Right atrium auricular region (tissue), 2 donors: ENCODE data around the gene PRDM11. TPM values are rescaled to one million over a fixed set of nuclear protein-coding genes. Genes with fewer than 3 reads are reported as not detected.

Source experiments
- DNase-seq: peaks from one replicate; pipeline ENCODE4 v3.0.0-alpha.2; 2019; ENCODE audit warnings: low spot score
- H3K27ac ChIP-seq, 2 donors: fragments of 200-600 bp; sonication (generic); 1 replicate in 1 of 2; 2 replicates in 1 of 2; pipeline ENCODE4 v1.5.1; 2016 to 2019
- H3K27me3 ChIP-seq, 2 donors: fragments of 200-600 bp; sonication (generic); one replicate each; pipeline versions ENCODE4 v1.5.1 to v1.6.0; 2017 to 2019
- H3K36me3 ChIP-seq: fragments of 200-600 bp; sonication (generic); one replicate; pipeline ENCODE4 v1.5.1; 2016
- H3K4me1 ChIP-seq, 2 donors: fragments of 200-600 bp; sonication (generic); one replicate each; pipeline versions ENCODE4 v1.5.1 to v1.6.0; 2017 to 2019
- H3K4me3 ChIP-seq, 2 donors: fragments of 200-600 bp; sonication (generic); 1 replicate in 1 of 2; 2 replicates in 1 of 2; pipeline ENCODE4 v1.5.1; 2017 to 2019; ENCODE audit warnings: mild to moderate bottlenecking in 1 of 2, moderate library complexity in 1 of 2
- H3K9me3 ChIP-seq, 2 donors: fragments of 200-600 bp; sonication (generic); one replicate each; pipeline ENCODE4 v1.5.1; 2019
- total RNA-seq, 2 donors: library from RNA; depleted of rRNA; stranded (reverse); fragments of >200 nt; gene quantifications; one replicate each; pipeline ENCODE4 v1.1.0, GENCODE V29; 2016
- TF ChIP-seq, protein P1 (sequence below), 2 donors: fragments of 200-600 bp; sonication (generic); IDR thresholded peaks; one replicate each; pipeline ENCODE4 v1.5.1; 2019; ENCODE audit warnings: antibody characterized with exemption in 2 of 2

The PRDM11 gene
- total RNA-seq, 2 donors from 2014 or later = 13.5 to 27.6 TPM

DNA sequence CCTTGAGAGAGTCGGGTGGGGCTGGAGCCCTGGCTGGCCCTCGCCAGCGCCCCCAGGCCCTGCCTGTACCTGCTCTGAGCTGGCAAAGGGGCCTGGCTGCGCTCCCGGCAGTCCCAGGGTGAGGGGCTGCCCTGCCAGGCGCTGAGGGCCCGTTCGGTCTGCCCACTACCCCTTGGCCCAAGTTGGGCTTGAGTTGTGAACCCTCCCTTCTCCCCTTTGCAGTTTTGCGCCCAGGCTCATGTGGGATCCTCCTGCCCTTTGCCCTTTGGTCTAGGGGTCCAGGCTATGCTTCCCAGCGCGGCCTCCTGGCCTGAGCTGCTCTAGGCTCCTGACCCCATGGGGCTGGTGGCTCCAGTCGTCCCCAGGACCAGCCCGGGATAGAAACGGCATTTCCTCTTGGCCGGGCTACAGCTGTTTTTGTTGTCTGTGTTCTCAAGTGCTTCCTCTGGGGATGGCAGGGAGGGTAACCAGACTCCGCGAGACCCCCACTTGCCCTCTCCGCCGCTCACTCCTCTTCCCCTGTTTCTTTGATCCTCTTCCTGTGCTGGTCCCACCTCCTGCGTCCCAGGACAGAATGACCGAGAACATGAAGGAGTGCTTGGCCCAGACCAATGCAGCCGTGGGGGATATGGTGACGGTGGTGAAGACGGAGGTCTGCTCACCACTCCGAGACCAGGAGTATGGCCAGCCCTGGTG is 34.9 kb downstream of the PRDM11 start:
- H3K9me3 ChIP-seq = no peaks in the 10 kb centered on the region
- peak overlapping the region; percentile 92 to 93 for H3K27ac ChIP-seq
- TF ChIP-seq, protein P1, sequence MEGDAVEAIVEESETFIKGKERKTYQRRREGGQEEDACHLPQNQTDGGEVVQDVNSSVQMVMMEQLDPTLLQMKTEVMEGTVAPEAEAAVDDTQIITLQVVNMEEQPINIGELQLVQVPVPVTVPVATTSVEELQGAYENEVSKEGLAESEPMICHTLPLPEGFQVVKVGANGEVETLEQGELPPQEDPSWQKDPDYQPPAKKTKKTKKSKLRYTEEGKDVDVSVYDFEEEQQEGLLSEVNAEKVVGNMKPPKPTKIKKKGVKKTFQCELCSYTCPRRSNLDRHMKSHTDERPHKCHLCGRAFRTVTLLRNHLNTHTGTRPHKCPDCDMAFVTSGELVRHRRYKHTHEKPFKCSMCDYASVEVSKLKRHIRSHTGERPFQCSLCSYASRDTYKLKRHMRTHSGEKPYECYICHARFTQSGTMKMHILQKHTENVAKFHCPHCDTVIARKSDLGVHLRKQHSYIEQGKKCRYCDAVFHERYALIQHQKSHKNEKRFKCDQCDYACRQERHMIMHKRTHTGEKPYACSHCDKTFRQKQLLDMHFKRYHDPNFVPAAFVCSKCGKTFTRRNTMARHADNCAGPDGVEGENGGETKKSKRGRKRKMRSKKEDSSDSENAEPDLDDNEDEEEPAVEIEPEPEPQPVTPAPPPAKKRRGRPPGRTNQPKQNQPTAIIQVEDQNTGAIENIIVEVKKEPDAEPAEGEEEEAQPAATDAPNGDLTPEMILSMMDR (IDR thresholded peaks at IDR 0.05) = no peak
- peaks cover 28% of the 10 kb centered on the region for H3K36me3 ChIP-seq
- H3K4me1 ChIP-seq = peaks cover 0 to 39% of the 10 kb centered on the region in 2 donors
- no peaks in the 10 kb centered on the region for H3K27me3 ChIP-seq
- peak overlapping the region; percentile 46 to 63 for H3K4me3 ChIP-seq
- no peak for DNase-seq

DNA sequence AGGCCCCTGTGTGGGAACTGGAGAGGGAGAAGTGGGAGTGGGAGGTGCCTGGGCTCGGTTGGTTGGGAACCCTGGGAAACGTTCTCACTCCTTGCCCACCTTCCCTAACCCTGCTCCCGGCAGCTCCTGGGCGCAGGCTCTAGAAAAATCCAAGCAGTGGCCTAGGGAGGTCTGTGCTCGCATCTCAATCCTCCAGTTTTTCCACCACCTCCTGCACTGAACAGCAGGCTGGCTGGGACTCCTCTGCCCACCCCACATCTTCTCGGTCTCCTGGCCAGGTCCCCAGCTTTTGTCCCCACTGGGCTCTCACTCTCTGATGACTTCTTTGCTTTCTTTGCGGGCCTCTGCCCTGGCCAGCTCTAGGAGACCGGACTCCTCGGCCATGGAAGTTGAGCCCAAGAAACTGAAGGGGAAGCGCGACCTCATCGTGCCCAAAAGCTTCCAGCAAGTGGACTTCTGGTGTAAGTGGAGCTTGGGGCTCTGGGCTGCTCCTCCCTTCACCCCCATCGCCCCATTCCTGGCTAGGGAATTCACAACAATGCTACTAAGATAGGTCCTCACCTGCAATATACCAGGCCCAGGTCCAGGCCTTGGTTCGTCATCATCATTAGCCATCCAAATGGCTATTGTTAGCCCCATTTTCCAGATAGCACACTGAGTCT is 35.6 kb downstream of the PRDM11 start:
- peaks cover 0 to 36% of the 10 kb centered on the region in 2 donors for H3K4me1 ChIP-seq
- TF ChIP-seq, protein P1 (IDR thresholded peaks at IDR 0.05) = no peak
- peaks cover 32% of the 10 kb centered on the region for H3K36me3 ChIP-seq
- no peaks in the 10 kb centered on the region for H3K27me3 ChIP-seq
- peak overlapping the region; percentile 92 to 93 for H3K27ac ChIP-seq
- no peaks in the 10 kb centered on the region for H3K9me3 ChIP-seq
- peak overlapping the region; percentile 46 to 63 for H3K4me3 ChIP-seq
- DNase-seq = no peak

DNA sequence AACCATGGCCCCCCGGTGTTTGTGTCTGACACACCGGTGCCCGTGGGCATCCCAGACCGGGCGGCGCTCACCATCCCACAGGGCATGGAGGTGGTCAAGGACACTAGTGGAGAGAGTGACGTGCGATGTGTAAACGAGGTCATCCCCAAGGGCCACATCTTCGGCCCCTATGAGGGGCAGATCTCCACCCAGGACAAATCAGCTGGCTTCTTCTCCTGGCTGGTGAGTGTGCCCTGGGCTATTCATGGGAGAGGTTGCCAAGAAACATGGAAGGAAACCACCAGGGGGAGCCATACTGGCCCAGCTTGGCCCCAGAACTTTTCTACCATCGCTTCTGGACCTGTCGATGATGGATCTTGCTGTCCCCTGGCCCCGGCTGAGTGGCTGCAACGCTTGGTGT is 36.5 kb downstream of the PRDM11 start:
- no peak for DNase-seq
- H3K9me3 ChIP-seq = no peaks in the 10 kb centered on the region
- peaks cover 0 to 30% of the 10 kb centered on the region in 2 donors for H3K4me1 ChIP-seq
- TF ChIP-seq, protein P1 (IDR thresholded peaks at IDR 0.05) = peak; percentile 40 to 74
- H3K27me3 ChIP-seq = no peaks in the 10 kb centered on the region
- no peak overlapping the region for H3K27ac ChIP-seq
- no peak overlapping the region for H3K4me3 ChIP-seq
- H3K36me3 ChIP-seq = peaks cover 34% of the 10 kb centered on the region

DNA sequence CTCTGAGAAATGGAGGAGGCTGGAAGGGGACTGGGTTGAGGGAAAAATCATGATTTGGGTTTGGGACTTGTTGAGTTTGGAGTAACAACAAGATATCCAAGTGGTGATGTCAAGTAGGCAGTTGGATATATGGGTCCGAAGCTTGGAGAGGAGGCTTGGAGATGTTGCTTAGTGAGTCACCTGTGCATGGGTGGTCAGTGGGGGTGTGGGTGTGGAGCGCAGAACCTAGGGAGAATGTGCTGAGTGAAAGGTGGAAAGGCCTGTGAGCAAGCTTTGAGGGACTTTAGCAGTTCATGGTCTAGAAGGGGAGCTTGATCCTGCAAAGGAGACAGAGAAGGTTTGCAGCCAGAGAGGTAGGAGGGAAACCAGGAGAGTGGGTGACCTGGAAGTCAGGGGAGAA is 38.2 kb downstream of the PRDM11 start:
- Histone ChIP-seq H3K27ac (no peak overlapping the region), H3K4me3 (no peak overlapping the region), H3K36me3 (peaks cover 44% of the 10 kb centered on the region), H3K4me1 (peaks cover 0 to 20% of the 10 kb centered on the region in 2 donors), H3K9me3 (no peaks in the 10 kb centered on the region), H3K27me3 (no peaks in the 10 kb centered on the region)
- DNase-seq = no peak
- TF ChIP-seq, protein P1 (IDR thresholded peaks at IDR 0.05) = no peak

DNA sequence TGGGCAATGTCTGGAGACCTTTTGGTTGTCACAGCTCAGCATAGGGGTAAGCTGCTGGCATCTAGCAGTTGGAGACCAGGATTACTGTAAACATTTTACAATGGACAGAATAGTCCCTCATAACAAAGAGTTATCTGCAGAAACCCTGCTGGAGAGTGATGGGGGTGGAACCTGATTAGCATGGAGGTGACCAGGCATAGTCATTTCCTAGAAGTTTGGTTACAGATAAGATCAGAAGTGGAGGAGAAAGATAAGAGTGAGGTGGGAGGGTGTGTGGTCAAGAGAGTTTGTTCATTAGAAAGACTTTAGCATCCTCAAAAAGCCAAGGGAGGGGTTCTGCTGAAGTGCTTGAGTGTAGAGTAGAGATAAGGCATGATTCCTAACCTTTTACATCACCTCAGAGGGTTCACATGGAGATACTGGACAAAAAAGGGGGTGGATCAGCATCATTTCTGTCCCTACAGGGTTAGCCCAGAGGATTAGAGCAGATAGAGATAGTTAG is 38.8 kb downstream of the PRDM11 start:
- no peaks in the 10 kb centered on the region for H3K9me3 ChIP-seq
- DNase-seq = no peak
- H3K27ac ChIP-seq = no peak overlapping the region
- H3K36me3 ChIP-seq = peaks cover 44% of the 10 kb centered on the region
- H3K27me3 ChIP-seq = no peaks in the 10 kb centered on the region
- no peak overlapping the region for H3K4me3 ChIP-seq
- H3K4me1 ChIP-seq = peaks cover 0 to 13% of the 10 kb centered on the region in 2 donors
- TF ChIP-seq, protein P1 (IDR thresholded peaks at IDR 0.05) = no peak
